Keratinocyte (primary cell): ENCODE data around the gene MRPL3.

ENCODE experiments used
- CTCF ChIP-seq, 3 experiments: IDR thresholded peaks in 1 of 3; conservative IDR thresholded peaks in 1 of 3; optimal IDR thresholded peaks in 1 of 3; 2 replicates in 2 of 3; 3 replicates in 1 of 3; pipeline versions ENCODE3 to v1.5.1; 2011; ENCODE audit warnings: low read length in 3 of 3, mild to moderate bottlenecking in 3 of 3, moderate library complexity in 2 of 3, control low read depth in 1 of 3, inconsistent platforms in 1 of 3; ENCODE audit not compliant: insufficient read depth in 2 of 3; ENCODE audit errors: extremely low read depth in 1 of 3
- EZH2 ChIP-seq: IDR thresholded peaks from one replicate; pipeline ENCODE4 v1.6.1; 2012; ENCODE audit warnings: inconsistent platforms, mild to moderate bottlenecking, low read length, moderate library complexity

- TF ChIP-seq EZH2, result no peak
- TF ChIP-seq CTCF (optimal IDR thresholded peaks at IDR 0.05 in 1 of 3, IDR thresholded peaks at IDR 0.05 in 1 of 3, conservative IDR thresholded peaks at IDR 0.05 in 1 of 3; ENCODE audit: extremely low read depth in 1 of 3, insufficient read depth in 2 of 3, low read length in 3 of 3), result no peak
Measured at GRCh38 chr3:131453533-131453932, 49.2 kb downstream of the MRPL3 start.
